ENCODE measurements around the gene CDC42. TPM values are rescaled to one million over a fixed set of nuclear protein-coding genes. Genes with fewer than 3 reads are reported as not detected.

The CDC42 gene
- total and polyA plus RNA-seq, 2 experiments from 2014 or later: 119 to 184 TPM

DNA sequence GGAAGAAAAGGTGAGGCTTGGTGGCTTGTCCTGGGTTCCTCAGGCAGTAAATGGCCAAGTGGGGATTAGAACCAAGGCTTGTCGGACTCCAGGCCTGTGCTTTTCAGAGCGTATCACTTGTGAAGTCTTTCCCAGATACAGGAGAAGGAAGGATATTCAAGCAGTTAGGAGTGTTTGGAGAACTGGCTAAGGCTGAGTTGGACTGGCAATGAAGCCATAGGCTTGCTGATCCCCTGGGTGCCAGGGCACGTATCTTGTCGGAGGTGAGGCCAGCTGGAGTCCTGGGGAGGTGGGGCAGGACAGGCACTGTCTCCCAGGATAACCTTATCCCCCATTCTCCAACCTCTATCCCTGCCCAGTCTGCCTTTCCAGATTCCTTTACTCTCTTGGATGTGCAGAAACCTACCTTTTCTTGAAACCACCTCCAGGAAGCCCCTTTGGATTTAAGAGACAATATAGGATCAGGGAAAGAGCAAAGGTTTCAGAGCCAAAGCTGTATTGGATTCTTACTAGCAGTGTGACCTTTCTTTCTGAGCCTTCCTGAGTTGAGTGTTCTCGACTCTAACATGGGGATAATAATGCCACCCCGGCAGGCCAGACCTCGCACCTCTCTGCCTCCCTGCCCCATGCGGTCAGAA lies 72.2 kb downstream of the CDC42 start:
- Mint-ChIP-seq H3K4me3 (no peak overlapping the region), H3K9me3 (no peaks in the 10 kb centered on the region), H3K27ac (no peak overlapping the region), H3K27me3 (ENCODE audit: insufficient read depth, low read depth, poor library complexity) (peaks cover 7% of the 10 kb centered on the region), H3K4me1 (peaks cover 28% of the 10 kb centered on the region), H3K36me3 (ENCODE audit: low read depth) (no peaks in the 10 kb centered on the region)
- ATAC-seq (no peak), DNase-seq (ENCODE audit: low spot score) (no peak)
- H2AFZ ChIP-seq: no peak overlapping the region
- no peak for TF ChIP-seq JUNB (IDR thresholded peaks at IDR 0.05; ENCODE audit: unreplicated experiment)
- no peak for TF ChIP-seq CREB1 (CRISPR knock-in tag; IDR thresholded peaks at IDR 0.05; ENCODE audit: low read depth)
- TF ChIP-seq EZH2phosphoT487 (IDR thresholded peaks at IDR 0.05; ENCODE audit: unreplicated experiment): no peak
- no peaks in the 10 kb centered on the region for H3K36me3 ChIP-seq (ENCODE audit: insufficient read depth)
- H3F3A ChIP-seq (replicated peaks; ENCODE audit: low read depth): no peaks in the 10 kb centered on the region
- no peaks in the 10 kb centered on the region for H4K20me1 ChIP-seq (replicated peaks; ENCODE audit: insufficient read depth)
- peaks cover 8% of the 10 kb centered on the region; the same call in 1 of the 2 replicates for H3K4me1 ChIP-seq (ENCODE audit: insufficient read depth)
- no peaks in the 10 kb centered on the region for H3K27me3 ChIP-seq (ENCODE audit: insufficient read depth)
- H3K4me3 ChIP-seq: no peak overlapping the region
- no peaks in the 10 kb centered on the region for H3K9me2 ChIP-seq (ENCODE audit: insufficient read depth)
- no peak overlapping the region for H3K4me2 ChIP-seq
- H3K27ac ChIP-seq (ENCODE audit: low read depth): no peak overlapping the region
- H3K79me2 ChIP-seq (replicated peaks; ENCODE audit: insufficient read depth): no peaks in the 10 kb centered on the region

DNA sequence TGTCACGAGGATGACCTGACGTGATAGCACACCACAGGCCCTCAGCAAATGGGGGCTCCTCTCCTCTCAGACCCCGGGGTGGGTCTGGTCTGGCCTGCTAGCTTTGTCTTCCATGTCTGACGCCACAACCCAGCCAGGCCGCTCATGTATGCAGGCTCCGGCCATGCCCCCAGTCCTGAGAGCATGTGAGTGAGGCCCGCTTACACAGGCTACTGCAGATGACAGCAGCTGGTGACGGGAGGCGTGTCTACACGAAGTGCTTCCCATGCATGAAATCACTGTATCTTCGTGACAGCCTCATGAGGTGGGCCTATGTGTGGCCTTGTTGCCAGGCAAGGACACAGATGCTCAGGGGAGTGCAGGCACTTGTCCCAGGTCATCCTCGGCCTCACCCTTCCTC lies 74.0 kb downstream of the CDC42 start:
- Mint-ChIP-seq H3K36me3 (ENCODE audit: low read depth) (no peaks in the 10 kb centered on the region), H3K4me1 (peaks cover 18% of the 10 kb centered on the region), H3K9me3 (no peaks in the 10 kb centered on the region; the same call in 2 of the 3 replicates), H3K27ac (no peak overlapping the region), H3K27me3 (ENCODE audit: insufficient read depth, low read depth, poor library complexity) (peaks cover 2% of the 10 kb centered on the region), H3K4me3 (no peak overlapping the region)
- no peaks in the 10 kb centered on the region for H3K9me2 ChIP-seq (ENCODE audit: insufficient read depth)
- H3K4me3 ChIP-seq: no peak overlapping the region
- peaks cover 2% of the 10 kb centered on the region; the same call in 1 of the 2 replicates for H3K4me1 ChIP-seq (ENCODE audit: insufficient read depth)
- no peak overlapping the region for H3K4me2 ChIP-seq
- no peak overlapping the region for H2AFZ ChIP-seq
- no peaks in the 10 kb centered on the region for H3K27me3 ChIP-seq (ENCODE audit: insufficient read depth)
- no peaks in the 10 kb centered on the region for H3F3A ChIP-seq (replicated peaks; ENCODE audit: low read depth)
- no peak for DNase-seq (ENCODE audit: low spot score)
- no peaks in the 10 kb centered on the region for H3K79me2 ChIP-seq (replicated peaks; ENCODE audit: insufficient read depth)
- ATAC-seq: no peak
- no peak overlapping the region for H3K27ac ChIP-seq (ENCODE audit: low read depth)
- H3K36me3 ChIP-seq (ENCODE audit: insufficient read depth): no peaks in the 10 kb centered on the region
- H4K20me1 ChIP-seq (replicated peaks; ENCODE audit: insufficient read depth): no peaks in the 10 kb centered on the region; the same call in 1 of the 2 replicates
- TF ChIP-seq ZNF114 (CRISPR knock-in tag; IDR thresholded peaks at IDR 0.05): no peak

DNA sequence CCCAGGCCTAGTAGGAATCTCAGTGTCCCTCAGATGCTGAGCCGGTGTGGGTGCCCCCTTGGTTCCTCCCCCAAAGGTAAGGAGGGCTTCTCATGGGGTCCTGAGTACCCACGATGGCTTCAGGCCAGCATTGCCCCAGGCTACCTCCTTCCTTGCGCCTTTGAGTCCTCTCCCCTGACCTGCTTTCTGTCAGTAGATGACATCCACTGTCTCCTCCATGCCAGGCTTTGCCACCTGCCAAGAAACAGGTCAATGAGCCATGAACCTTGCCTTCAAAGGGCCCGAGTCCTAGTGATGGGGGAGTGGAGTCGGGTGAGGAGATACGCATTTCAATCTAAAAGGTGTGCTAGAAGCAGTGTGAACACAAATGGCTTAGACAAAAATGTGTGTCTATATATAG lies 74.7 kb downstream of the CDC42 start:
- H4K20me1 ChIP-seq (replicated peaks; ENCODE audit: insufficient read depth): no peaks in the 10 kb centered on the region; the same call in 1 of the 2 replicates
- no peaks in the 10 kb centered on the region for H3K79me2 ChIP-seq (replicated peaks; ENCODE audit: insufficient read depth)
- H3K4me3 Mint-ChIP-seq: no peak overlapping the region
- ATAC-seq (no peak), DNase-seq (ENCODE audit: low spot score) (no peak)
- H3K27ac Mint-ChIP-seq: no peak overlapping the region
- H3K9me2 ChIP-seq (ENCODE audit: insufficient read depth): no peaks in the 10 kb centered on the region
- no peak overlapping the region for H3K27ac ChIP-seq (ENCODE audit: low read depth)
- no peaks in the 10 kb centered on the region for H3K36me3 Mint-ChIP-seq (ENCODE audit: low read depth)
- no peak overlapping the region for H3K4me3 ChIP-seq
- H3K36me3 ChIP-seq (ENCODE audit: insufficient read depth): no peaks in the 10 kb centered on the region
- peaks cover 12% of the 10 kb centered on the region for H3K4me1 Mint-ChIP-seq
- peaks cover 2% of the 10 kb centered on the region for H3K27me3 Mint-ChIP-seq (ENCODE audit: insufficient read depth, low read depth, poor library complexity)
- H2AFZ ChIP-seq: no peak overlapping the region
- no peaks in the 10 kb centered on the region for H3K4me1 ChIP-seq (ENCODE audit: insufficient read depth)
- no peak overlapping the region for H3K4me2 ChIP-seq
- no peaks in the 10 kb centered on the region for H3F3A ChIP-seq (replicated peaks; ENCODE audit: low read depth)
- H3K27me3 ChIP-seq (ENCODE audit: insufficient read depth): no peaks in the 10 kb centered on the region
- no peaks in the 10 kb centered on the region; the same call in 2 of the 3 replicates for H3K9me3 Mint-ChIP-seq
- TF ChIP-seq EZH2phosphoT487 (IDR thresholded peaks at IDR 0.05; ENCODE audit: unreplicated experiment) (no peak), ZNF331 (CRISPR knock-in tag; IDR thresholded peaks at IDR 0.05; ENCODE audit: low read depth) (no peak), STAT1 (IDR thresholded peaks at IDR 0.05; ENCODE audit: unreplicated experiment) (no peak), EZH2 (IDR thresholded peaks at IDR 0.05; ENCODE audit: low read depth, unreplicated experiment) (no peak), NANOG (IDR thresholded peaks at IDR 0.05; ENCODE audit: borderline replicate concordance) (no peak), CREB1 (CRISPR knock-in tag; IDR thresholded peaks at IDR 0.05; ENCODE audit: low read depth) (no peak), JUNB (IDR thresholded peaks at IDR 0.05; ENCODE audit: unreplicated experiment) (no peak)
- TF ChIP-seq, protein P1, sequence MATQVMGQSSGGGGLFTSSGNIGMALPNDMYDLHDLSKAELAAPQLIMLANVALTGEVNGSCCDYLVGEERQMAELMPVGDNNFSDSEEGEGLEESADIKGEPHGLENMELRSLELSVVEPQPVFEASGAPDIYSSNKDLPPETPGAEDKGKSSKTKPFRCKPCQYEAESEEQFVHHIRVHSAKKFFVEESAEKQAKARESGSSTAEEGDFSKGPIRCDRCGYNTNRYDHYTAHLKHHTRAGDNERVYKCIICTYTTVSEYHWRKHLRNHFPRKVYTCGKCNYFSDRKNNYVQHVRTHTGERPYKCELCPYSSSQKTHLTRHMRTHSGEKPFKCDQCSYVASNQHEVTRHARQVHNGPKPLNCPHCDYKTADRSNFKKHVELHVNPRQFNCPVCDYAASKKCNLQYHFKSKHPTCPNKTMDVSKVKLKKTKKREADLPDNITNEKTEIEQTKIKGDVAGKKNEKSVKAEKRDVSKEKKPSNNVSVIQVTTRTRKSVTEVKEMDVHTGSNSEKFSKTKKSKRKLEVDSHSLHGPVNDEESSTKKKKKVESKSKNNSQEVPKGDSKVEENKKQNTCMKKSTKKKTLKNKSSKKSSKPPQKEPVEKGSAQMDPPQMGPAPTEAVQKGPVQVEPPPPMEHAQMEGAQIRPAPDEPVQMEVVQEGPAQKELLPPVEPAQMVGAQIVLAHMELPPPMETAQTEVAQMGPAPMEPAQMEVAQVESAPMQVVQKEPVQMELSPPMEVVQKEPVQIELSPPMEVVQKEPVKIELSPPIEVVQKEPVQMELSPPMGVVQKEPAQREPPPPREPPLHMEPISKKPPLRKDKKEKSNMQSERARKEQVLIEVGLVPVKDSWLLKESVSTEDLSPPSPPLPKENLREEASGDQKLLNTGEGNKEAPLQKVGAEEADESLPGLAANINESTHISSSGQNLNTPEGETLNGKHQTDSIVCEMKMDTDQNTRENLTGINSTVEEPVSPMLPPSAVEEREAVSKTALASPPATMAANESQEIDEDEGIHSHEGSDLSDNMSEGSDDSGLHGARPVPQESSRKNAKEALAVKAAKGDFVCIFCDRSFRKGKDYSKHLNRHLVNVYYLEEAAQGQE (IDR thresholded peaks at IDR 0.05; ENCODE audit: unreplicated experiment): no peak
- TF ChIP-seq, protein P2, sequence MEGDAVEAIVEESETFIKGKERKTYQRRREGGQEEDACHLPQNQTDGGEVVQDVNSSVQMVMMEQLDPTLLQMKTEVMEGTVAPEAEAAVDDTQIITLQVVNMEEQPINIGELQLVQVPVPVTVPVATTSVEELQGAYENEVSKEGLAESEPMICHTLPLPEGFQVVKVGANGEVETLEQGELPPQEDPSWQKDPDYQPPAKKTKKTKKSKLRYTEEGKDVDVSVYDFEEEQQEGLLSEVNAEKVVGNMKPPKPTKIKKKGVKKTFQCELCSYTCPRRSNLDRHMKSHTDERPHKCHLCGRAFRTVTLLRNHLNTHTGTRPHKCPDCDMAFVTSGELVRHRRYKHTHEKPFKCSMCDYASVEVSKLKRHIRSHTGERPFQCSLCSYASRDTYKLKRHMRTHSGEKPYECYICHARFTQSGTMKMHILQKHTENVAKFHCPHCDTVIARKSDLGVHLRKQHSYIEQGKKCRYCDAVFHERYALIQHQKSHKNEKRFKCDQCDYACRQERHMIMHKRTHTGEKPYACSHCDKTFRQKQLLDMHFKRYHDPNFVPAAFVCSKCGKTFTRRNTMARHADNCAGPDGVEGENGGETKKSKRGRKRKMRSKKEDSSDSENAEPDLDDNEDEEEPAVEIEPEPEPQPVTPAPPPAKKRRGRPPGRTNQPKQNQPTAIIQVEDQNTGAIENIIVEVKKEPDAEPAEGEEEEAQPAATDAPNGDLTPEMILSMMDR (conservative IDR thresholded peaks at IDR 0.05; ENCODE audit: low read depth in 2 of 2): no peak
